ENCODE data around the gene GNAT1. TPM values are rescaled to one million over a fixed set of nuclear protein-coding genes. Genes with fewer than 3 reads are reported as not detected.

GNAT1 gene
- total RNA-seq, 1 experiment from 2014 or later = 0.13 TPM

DNA sequence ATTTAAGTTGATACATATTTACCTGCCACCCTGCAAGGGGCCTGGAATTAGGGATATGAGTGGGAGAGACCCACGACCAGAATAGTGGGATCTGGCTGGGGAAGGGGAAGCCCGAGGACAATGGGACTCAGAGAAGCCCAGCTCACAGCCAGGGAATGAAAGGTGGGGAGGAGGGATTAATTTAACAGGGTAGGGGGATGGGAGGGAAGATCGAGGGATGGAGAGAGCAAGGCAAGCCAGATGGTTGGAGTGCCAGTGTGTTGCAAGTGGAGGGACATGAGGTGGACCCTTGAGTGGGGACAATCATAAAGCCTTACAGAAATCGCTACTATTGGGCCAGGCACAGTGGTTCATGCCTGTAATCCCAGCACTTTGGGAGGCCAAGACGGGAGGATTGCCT, 40.2 kb downstream of the GNAT1 start (continued):
- TF ChIP-seq ATF1 (CRISPR knock-in tag; IDR thresholded peaks at IDR 0.05) (no peak), JAZF1 (CRISPR knock-in tag; IDR thresholded peaks at IDR 0.05) (no peak), NFE2L1 (CRISPR knock-in tag; IDR thresholded peaks at IDR 0.05) (no peak)

DNA sequence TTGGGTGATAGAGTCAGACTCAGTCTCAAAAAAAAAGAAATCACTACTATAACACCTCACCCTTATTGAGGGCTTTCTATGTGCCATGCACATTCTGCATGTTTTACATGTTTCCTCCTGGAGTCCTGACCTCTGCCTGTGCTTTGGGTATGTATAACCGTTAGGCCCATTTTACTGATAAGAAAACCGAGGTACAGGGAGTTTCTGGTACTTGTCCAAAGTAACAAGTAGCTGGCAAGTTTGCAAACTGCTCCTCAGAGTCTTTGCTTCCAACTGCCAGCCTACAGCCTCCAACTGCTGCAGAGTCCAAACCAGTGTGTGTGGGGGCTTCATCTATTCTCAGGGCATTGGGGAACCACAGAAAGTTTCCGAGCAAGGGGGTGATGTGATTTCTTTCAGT, 40.9 kb downstream of the GNAT1 start:
- H3K27ac Mint-ChIP-seq = no peak overlapping the region
- no peak overlapping the region for H3K4me3 Mint-ChIP-seq
- H3K4me1 Mint-ChIP-seq = peaks cover 24% of the 10 kb centered on the region
- ChIA-PET CTCF (interaction anchor here (2.5 kb wide), 1 partner anchor 15 kb away, joined by 13 read pairs; no protein-coding TSS in a partner anchor), POLR2A (no interaction called here)
- H3K9me3 Mint-ChIP-seq = no peaks in the 10 kb centered on the region
- H3K27me3 Mint-ChIP-seq (ENCODE audit: low read depth) = no peaks in the 10 kb centered on the region
- no peak for ATAC-seq
- DNase-seq (ENCODE audit: low spot score) = no peak
- H3K36me3 Mint-ChIP-seq = no peaks in the 10 kb centered on the region
- TF ChIP-seq ETV6 (CRISPR knock-in tag; IDR thresholded peaks at IDR 0.05) (no peak), JAZF1 (CRISPR knock-in tag; IDR thresholded peaks at IDR 0.05) (no peak), CBFB (CRISPR knock-in tag; IDR thresholded peaks at IDR 0.05; ENCODE audit: low read depth) (no peak), ZNF671 (CRISPR knock-in tag; IDR thresholded peaks at IDR 0.05) (no peak), PRRX2 (CRISPR knock-in tag; IDR thresholded peaks at IDR 0.05) (no peak), ZBTB21 (CRISPR knock-in tag; IDR thresholded peaks at IDR 0.05; ENCODE audit: borderline replicate concordance) (no peak), CREM (CRISPR knock-in tag; IDR thresholded peaks at IDR 0.05) (no peak), FOXP1 (CRISPR knock-in tag; IDR thresholded peaks at IDR 0.05; ENCODE audit: borderline replicate concordance) (no peak), CREB1 (CRISPR knock-in tag; IDR thresholded peaks at IDR 0.05) (no peak), GABPB1 (CRISPR knock-in tag; IDR thresholded peaks at IDR 0.05) (no peak)
- TF ChIP-seq, protein P1, sequence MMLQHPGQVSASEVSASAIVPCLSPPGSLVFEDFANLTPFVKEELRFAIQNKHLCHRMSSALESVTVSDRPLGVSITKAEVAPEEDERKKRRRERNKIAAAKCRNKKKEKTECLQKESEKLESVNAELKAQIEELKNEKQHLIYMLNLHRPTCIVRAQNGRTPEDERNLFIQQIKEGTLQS (CRISPR knock-in tag; conservative IDR thresholded peaks at IDR 0.05) = no peak
- TF ChIP-seq, protein P2, sequence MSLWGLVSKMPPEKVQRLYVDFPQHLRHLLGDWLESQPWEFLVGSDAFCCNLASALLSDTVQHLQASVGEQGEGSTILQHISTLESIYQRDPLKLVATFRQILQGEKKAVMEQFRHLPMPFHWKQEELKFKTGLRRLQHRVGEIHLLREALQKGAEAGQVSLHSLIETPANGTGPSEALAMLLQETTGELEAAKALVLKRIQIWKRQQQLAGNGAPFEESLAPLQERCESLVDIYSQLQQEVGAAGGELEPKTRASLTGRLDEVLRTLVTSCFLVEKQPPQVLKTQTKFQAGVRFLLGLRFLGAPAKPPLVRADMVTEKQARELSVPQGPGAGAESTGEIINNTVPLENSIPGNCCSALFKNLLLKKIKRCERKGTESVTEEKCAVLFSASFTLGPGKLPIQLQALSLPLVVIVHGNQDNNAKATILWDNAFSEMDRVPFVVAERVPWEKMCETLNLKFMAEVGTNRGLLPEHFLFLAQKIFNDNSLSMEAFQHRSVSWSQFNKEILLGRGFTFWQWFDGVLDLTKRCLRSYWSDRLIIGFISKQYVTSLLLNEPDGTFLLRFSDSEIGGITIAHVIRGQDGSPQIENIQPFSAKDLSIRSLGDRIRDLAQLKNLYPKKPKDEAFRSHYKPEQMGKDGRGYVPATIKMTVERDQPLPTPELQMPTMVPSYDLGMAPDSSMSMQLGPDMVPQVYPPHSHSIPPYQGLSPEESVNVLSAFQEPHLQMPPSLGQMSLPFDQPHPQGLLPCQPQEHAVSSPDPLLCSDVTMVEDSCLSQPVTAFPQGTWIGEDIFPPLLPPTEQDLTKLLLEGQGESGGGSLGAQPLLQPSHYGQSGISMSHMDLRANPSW (CRISPR knock-in tag; conservative IDR thresholded peaks at IDR 0.05; ENCODE audit: low read depth) = no peak
- TF ChIP-seq, protein P3, sequence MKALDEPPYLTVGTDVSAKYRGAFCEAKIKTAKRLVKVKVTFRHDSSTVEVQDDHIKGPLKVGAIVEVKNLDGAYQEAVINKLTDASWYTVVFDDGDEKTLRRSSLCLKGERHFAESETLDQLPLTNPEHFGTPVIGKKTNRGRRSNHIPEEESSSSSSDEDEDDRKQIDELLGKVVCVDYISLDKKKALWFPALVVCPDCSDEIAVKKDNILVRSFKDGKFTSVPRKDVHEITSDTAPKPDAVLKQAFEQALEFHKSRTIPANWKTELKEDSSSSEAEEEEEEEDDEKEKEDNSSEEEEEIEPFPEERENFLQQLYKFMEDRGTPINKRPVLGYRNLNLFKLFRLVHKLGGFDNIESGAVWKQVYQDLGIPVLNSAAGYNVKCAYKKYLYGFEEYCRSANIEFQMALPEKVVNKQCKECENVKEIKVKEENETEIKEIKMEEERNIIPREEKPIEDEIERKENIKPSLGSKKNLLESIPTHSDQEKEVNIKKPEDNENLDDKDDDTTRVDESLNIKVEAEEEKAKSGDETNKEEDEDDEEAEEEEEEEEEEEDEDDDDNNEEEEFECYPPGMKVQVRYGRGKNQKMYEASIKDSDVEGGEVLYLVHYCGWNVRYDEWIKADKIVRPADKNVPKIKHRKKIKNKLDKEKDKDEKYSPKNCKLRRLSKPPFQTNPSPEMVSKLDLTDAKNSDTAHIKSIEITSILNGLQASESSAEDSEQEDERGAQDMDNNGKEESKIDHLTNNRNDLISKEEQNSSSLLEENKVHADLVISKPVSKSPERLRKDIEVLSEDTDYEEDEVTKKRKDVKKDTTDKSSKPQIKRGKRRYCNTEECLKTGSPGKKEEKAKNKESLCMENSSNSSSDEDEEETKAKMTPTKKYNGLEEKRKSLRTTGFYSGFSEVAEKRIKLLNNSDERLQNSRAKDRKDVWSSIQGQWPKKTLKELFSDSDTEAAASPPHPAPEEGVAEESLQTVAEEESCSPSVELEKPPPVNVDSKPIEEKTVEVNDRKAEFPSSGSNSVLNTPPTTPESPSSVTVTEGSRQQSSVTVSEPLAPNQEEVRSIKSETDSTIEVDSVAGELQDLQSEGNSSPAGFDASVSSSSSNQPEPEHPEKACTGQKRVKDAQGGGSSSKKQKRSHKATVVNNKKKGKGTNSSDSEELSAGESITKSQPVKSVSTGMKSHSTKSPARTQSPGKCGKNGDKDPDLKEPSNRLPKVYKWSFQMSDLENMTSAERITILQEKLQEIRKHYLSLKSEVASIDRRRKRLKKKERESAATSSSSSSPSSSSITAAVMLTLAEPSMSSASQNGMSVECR (CRISPR knock-in tag; IDR thresholded peaks at IDR 0.05; ENCODE audit: borderline replicate concordance) = no peak
- TF ChIP-seq, protein P4, sequence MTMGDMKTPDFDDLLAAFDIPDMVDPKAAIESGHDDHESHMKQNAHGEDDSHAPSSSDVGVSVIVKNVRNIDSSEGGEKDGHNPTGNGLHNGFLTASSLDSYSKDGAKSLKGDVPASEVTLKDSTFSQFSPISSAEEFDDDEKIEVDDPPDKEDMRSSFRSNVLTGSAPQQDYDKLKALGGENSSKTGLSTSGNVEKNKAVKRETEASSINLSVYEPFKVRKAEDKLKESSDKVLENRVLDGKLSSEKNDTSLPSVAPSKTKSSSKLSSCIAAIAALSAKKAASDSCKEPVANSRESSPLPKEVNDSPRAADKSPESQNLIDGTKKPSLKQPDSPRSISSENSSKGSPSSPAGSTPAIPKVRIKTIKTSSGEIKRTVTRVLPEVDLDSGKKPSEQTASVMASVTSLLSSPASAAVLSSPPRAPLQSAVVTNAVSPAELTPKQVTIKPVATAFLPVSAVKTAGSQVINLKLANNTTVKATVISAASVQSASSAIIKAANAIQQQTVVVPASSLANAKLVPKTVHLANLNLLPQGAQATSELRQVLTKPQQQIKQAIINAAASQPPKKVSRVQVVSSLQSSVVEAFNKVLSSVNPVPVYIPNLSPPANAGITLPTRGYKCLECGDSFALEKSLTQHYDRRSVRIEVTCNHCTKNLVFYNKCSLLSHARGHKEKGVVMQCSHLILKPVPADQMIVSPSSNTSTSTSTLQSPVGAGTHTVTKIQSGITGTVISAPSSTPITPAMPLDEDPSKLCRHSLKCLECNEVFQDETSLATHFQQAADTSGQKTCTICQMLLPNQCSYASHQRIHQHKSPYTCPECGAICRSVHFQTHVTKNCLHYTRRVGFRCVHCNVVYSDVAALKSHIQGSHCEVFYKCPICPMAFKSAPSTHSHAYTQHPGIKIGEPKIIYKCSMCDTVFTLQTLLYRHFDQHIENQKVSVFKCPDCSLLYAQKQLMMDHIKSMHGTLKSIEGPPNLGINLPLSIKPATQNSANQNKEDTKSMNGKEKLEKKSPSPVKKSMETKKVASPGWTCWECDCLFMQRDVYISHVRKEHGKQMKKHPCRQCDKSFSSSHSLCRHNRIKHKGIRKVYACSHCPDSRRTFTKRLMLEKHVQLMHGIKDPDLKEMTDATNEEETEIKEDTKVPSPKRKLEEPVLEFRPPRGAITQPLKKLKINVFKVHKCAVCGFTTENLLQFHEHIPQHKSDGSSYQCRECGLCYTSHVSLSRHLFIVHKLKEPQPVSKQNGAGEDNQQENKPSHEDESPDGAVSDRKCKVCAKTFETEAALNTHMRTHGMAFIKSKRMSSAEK (CRISPR knock-in tag; IDR thresholded peaks at IDR 0.05; ENCODE audit: borderline replicate concordance) = no peak
- TF ChIP-seq, protein P5, sequence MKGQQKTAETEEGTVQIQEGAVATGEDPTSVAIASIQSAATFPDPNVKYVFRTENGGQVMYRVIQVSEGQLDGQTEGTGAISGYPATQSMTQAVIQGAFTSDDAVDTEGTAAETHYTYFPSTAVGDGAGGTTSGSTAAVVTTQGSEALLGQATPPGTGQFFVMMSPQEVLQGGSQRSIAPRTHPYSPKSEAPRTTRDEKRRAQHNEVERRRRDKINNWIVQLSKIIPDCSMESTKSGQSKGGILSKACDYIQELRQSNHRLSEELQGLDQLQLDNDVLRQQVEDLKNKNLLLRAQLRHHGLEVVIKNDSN (CRISPR knock-in tag; IDR thresholded peaks at IDR 0.05) = no peak
- TF ChIP-seq, protein P6, sequence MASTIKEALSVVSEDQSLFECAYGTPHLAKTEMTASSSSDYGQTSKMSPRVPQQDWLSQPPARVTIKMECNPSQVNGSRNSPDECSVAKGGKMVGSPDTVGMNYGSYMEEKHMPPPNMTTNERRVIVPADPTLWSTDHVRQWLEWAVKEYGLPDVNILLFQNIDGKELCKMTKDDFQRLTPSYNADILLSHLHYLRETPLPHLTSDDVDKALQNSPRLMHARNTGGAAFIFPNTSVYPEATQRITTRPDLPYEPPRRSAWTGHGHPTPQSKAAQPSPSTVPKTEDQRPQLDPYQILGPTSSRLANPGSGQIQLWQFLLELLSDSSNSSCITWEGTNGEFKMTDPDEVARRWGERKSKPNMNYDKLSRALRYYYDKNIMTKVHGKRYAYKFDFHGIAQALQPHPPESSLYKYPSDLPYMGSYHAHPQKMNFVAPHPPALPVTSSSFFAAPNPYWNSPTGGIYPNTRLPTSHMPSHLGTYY (CRISPR knock-in tag; IDR thresholded peaks at IDR 0.05) = no peak
- TF ChIP-seq, protein P7, sequence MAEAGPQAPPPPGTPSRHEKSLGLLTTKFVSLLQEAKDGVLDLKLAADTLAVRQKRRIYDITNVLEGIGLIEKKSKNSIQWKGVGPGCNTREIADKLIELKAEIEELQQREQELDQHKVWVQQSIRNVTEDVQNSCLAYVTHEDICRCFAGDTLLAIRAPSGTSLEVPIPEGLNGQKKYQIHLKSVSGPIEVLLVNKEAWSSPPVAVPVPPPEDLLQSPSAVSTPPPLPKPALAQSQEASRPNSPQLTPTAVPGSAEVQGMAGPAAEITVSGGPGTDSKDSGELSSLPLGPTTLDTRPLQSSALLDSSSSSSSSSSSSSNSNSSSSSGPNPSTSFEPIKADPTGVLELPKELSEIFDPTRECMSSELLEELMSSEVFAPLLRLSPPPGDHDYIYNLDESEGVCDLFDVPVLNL (CRISPR knock-in tag; IDR thresholded peaks at IDR 0.05; ENCODE audit: borderline replicate concordance, low read depth) = no peak
- TF ChIP-seq, protein P8, sequence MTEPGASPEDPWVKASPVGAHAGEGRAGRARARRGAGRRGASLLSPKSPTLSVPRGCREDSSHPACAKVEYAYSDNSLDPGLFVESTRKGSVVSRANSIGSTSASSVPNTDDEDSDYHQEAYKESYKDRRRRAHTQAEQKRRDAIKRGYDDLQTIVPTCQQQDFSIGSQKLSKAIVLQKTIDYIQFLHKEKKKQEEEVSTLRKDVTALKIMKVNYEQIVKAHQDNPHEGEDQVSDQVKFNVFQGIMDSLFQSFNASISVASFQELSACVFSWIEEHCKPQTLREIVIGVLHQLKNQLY (CRISPR knock-in tag; IDR thresholded peaks at IDR 0.05) = no peak
